Adrenal gland (tissue), 12 donors: ENCODE data around the gene ATP5PB. TPM values are rescaled to one million over a fixed set of nuclear protein-coding genes. Genes with fewer than 3 reads are reported as not detected.
A peak's percentile ranks its signal among the peaks of the same experiment; 100 is the strongest.

ENCODE experiments used
- DNase-seq, 7 donors: peaks; one replicate each; pipeline ENCODE4 v3.0.0-alpha.2; 2019 to 2020
- H3K27ac ChIP-seq, 5 donors: fragments of 200-600 bp; sonication (generic) in 4 of 5; 1 replicate in 3 of 5; 2 replicates in 2 of 5; pipeline versions ENCODE4 v1.5.1 to v1.8.0; 2016 to 2020; ENCODE audit warnings: mild to moderate bottlenecking in 1 of 5
- H3K27me3 ChIP-seq: fragments of 200-600 bp; 2 replicates; pipeline ENCODE4 v1.8.0; 2021
- H3K36me3 ChIP-seq, 2 donors: fragments of 200-600 bp; replicated peaks in 1 of 2; 1 replicate in 1 of 2; 2 replicates in 1 of 2; pipeline versions ENCODE4 v1.5.1 to v1.8.0; 2018 to 2022
- H3K4me1 ChIP-seq, 2 donors: fragments of 200-600 bp; replicated peaks in 1 of 2; 1 replicate in 1 of 2; 2 replicates in 1 of 2; pipeline versions ENCODE4 v1.5.1 to v1.8.0; 2018 to 2021
- H3K4me3 ChIP-seq, 4 donors: fragments of 200-600 bp; sonication (generic) in 3 of 4; one replicate each; pipeline ENCODE4 v1.5.1; 2016 to 2018
- H3K9me3 ChIP-seq, 3 donors: fragments of 200-600 bp; sonication (generic) in 1 of 3; replicated peaks in 1 of 3; 1 replicate in 2 of 3; 2 replicates in 1 of 3; pipeline versions ENCODE4 v1.5.1 to v1.8.0; 2016 to 2021
- POLR2A ChIP-seq, 2 donors: fragments of 450-650 bp; IDR thresholded peaks; one replicate each; pipeline ENCODE4 v1.6.1; 2017; ENCODE audit warnings: antibody characterized with exemption in 2 of 2, mild to moderate bottlenecking in 2 of 2, moderate library complexity in 1 of 2
- WGBS, 4 donors: extraction: QIAGEN DNeasy Blood & Tissue Kit in 2 of 4; methylation state at CpG; one replicate each; pipeline versions ENCODE4 v1.1.5 to v1.1.7; 2013 to 2017; 5-methylcytosine and 5-hydroxymethylcytosine counted together
- intact Hi-C, 2 donors: fragments of 100-400 bp; cut with DNase I; formaldehyde crosslinking; loops; one replicate each; pipeline versions ENCODE4 v1.14.1 to v1.15.0; 2022 to 2023
- polyA plus RNA-seq, 3 donors: library from polyadenylated mRNA; stranded (reverse); fragments of 200-250 nt in 2 of 3; fragments of 350-450 nt in 1 of 3; fragmentation: Illumina TruSeq in 1 of 3; extraction: RNeasy Lipid Tissue Mini Kit (QIAGEN cat#74804) in 1 of 3; gene quantifications; one replicate each; pipeline ENCODE4 v1.2.3, GENCODE V29; 2013 to 2014
- total RNA-seq, 9 donors: library from RNA; depleted of rRNA in 4 of 9; stranded (reverse); fragments of >200 nt in 4 of 9; fragments of 120-200 nt in 1 of 9; fragmentation: NEBNext Ultra II Directional in 1 of 9; extraction: Animal tissue kit (Norgen Biotek cat#: 25700) in 1 of 9; gene quantifications; one replicate each; pipeline versions ENCODE4 v1.1.0 to v1.2.4, GENCODE V29; 2013 to 2023
- TF ChIP-seq, protein P1 (sequence below), 6 experiments: fragments of 450-650 bp in 4 of 6; fragments of 200-600 bp in 2 of 6; sonication (generic) in 1 of 6; IDR thresholded peaks; 1 replicate in 5 of 6; 2 replicates in 1 of 6; pipeline versions ENCODE4 v1.5.1 to v1.8.0; 2016 to 2021; ENCODE audit warnings: antibody characterized with exemption in 6 of 6, mild to moderate bottlenecking in 2 of 6, moderate library complexity in 1 of 6
- donor health status: healthy with polysubstance abuse.
- donor health status: Bipolar disorder and iron deficiency.
- donor health status: DM: yes; HTN: yes; CAD: no.
- donor health status: DM: no; HTN: no; CAD: no.
- donor health status: DM: no; HTN: no; CAD: no.
- donor health status: DM: yes; HTN: yes; CAD: no.

ATP5PB gene
- total and polyA plus RNA-seq, 12 donors: 103 to 834 (median 245) TPM

DNA sequence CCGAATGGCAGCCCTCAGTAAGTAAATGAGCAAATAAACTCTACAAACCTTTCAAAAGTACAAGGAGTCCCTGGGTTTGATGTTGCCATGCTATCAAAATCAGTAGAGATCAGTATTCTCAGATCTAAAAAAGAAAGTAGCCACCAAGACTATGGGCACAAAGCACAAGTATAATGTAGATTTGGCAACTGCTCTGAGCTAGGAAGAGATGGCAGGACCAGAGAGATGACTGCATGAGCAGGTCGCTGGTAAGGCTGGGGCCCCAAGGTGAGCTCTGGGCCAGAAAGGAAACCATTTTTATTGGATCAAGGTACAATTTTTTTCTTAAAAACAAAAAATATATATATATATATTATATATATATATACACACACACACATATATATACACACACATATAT, 57.3 kb downstream of the ATP5PB start:
- WGBS, 4 donors: 41 to 45% (median 42%) methylated on average over 2 of the region's 2 CpGs
- no peaks in the 10 kb centered on the region for H3K36me3 ChIP-seq

DNA sequence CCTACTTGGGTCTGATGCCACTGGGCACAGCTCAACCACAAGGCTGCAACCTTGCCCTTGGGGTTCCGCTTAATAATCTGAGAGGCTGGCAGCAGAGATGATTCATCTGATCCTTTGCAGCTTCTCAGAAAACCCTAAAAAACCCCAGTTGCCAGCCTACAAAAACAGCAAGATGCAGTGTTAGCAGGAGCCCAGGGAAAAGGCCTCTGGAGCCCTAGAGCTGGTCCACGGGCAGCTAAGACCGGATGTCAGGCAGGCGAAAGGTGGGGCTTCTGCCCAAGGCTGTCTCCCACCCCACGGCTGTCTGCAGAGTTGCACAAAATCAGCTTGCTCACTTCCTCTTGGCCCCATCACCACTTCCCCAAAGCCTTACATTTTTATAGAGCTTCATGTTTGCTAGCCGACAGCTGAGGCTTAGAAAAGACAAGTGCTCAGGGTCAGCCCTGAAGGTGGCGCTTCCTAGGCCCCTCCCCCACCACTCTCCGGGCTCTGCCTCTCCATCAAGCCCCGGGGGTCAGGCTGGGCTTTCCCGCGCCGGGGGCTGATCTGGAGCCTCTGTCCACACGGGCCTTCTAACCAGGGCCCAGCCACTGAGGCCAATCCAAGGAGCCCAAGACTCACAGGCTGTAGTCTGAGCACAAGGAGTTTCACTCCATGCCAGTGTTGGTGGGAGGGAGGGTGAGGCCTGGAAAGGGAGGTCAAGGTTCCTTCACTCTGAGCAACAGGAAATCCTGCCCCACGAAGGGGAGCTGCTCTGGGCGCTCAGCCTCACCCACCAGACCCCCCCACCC, 58.3 kb downstream of the ATP5PB start:
- H3K27ac ChIP-seq: peak overlapping the region; percentile 71 to 99 (median 96)
- intact Hi-C loops: loop anchor here (5.0 to 10.0 kb wide), 2 partner anchors 150 to 247 kb away; partner anchors contain the start of gene DDX20 (in 1 of the 2)
- H3K27me3 ChIP-seq: no peaks in the 10 kb centered on the region
- TF ChIP-seq POLR2A (IDR thresholded peaks at IDR 0.05): peak in 1 of 2 donors; percentile 18
- TF ChIP-seq, protein P1, sequence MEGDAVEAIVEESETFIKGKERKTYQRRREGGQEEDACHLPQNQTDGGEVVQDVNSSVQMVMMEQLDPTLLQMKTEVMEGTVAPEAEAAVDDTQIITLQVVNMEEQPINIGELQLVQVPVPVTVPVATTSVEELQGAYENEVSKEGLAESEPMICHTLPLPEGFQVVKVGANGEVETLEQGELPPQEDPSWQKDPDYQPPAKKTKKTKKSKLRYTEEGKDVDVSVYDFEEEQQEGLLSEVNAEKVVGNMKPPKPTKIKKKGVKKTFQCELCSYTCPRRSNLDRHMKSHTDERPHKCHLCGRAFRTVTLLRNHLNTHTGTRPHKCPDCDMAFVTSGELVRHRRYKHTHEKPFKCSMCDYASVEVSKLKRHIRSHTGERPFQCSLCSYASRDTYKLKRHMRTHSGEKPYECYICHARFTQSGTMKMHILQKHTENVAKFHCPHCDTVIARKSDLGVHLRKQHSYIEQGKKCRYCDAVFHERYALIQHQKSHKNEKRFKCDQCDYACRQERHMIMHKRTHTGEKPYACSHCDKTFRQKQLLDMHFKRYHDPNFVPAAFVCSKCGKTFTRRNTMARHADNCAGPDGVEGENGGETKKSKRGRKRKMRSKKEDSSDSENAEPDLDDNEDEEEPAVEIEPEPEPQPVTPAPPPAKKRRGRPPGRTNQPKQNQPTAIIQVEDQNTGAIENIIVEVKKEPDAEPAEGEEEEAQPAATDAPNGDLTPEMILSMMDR (IDR thresholded peaks at IDR 0.05): no peak
- WGBS, 4 donors: 0 to 4% (median 3%) methylated on average over 9 to 15 of the region's 15 CpGs
- DNase-seq: peak; percentile 74 to 87 (median 82)
- H3K4me3 ChIP-seq: peak overlapping the region in 1 of 4 donors; percentile 42
- no peaks in the 10 kb centered on the region for H3K36me3 ChIP-seq
- H3K9me3 ChIP-seq: no peaks in the 10 kb centered on the region
- H3K4me1 ChIP-seq: peaks cover 29 to 42% of the 10 kb centered on the region in 2 donors

More for the DNA sequence above, 57.3 kb downstream of the ATP5PB start:
- intact Hi-C loops: loop anchor here (5.0 to 10.0 kb wide), 2 partner anchors 151 to 248 kb away; partner anchors contain the start of gene DDX20 (in 1 of the 2)
- Histone ChIP-seq H3K27ac (peak overlapping the region in 4 of 5 donors; percentile 6 to 82 (median 41)), H3K4me3 (no peak overlapping the region), H3K9me3 (no peaks in the 10 kb centered on the region), H3K4me1 (peaks cover 29 to 42% of the 10 kb centered on the region in 2 donors), H3K27me3 (no peaks in the 10 kb centered on the region)
- DNase-seq: no peak
- no peak for TF ChIP-seq POLR2A (IDR thresholded peaks at IDR 0.05)
- TF ChIP-seq, protein P1 (IDR thresholded peaks at IDR 0.05): no peak

DNA sequence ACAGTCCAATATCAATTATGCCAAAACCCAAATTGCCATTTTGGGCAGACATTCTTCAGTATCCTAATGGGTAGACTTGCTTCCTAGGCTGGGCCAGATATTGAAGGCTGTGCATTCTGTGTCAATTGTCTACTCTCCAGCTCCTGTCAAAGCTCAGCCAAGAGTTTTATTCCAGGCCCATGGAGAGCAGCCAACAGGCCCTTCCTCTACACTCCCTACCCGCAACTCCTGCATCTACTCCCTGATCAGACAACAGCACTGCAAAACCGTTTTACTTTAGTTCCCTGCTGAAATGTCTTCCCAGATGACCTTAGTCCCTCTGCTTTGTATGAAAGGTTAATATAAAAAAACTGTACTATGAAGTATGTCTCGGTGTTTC, 60.7 kb downstream of the ATP5PB start:
- H3K27ac ChIP-seq: peak overlapping the region in 3 of 5 donors; percentile 42 to 97 (median 93)
- DNase-seq: peak in 2 of 7 donors; percentile 47 to 49
- peaks cover 36 to 53% of the 10 kb centered on the region in 2 donors for H3K4me1 ChIP-seq
- WGBS, 4 donors: 33 to 57% (median 47%) methylated on average over 3 of the region's 3 CpGs
- intact Hi-C loops: loop anchor here (5.0 to 10.0 kb wide), 3 partner anchors 145 to 245 kb away; partner anchors contain the start of gene DDX20 (in 1 of the 2)
- no peaks in the 10 kb centered on the region for H3K36me3 ChIP-seq
- no peak overlapping the region for H3K4me3 ChIP-seq
- H3K27me3 ChIP-seq: no peaks in the 10 kb centered on the region
- TF ChIP-seq POLR2A (IDR thresholded peaks at IDR 0.05): no peak
- TF ChIP-seq, protein P1 (IDR thresholded peaks at IDR 0.05): no peak
- H3K9me3 ChIP-seq: no peaks in the 10 kb centered on the region

DNA sequence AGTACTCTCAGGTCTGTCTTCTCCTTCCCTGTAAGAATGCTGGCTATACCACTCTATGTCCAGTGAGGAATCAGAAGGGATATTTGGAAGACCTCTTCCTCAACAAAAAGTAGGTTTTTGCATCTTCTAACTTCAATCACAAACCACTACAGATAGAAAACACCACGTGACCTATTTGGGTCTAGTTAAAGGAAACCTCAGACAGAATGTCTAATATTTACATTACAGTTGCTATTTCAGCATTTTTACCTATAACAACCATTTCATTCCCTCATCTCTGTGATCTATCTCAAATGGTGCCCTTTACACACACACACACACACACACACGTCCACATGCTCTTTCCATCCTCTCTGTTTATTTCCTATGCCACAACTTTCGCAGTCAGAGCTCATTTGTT, 62.1 kb downstream of the ATP5PB start:
- intact Hi-C loops: loop anchor here in 1 of 2 donors (10.0 kb wide), 1 partner anchor 143 kb away; no protein-coding TSS in a partner anchor
- H3K27ac ChIP-seq: no peak overlapping the region
- no peaks in the 10 kb centered on the region for H3K9me3 ChIP-seq
- H3K27me3 ChIP-seq: no peaks in the 10 kb centered on the region
- TF ChIP-seq POLR2A (IDR thresholded peaks at IDR 0.05): no peak
- TF ChIP-seq, protein P1 (IDR thresholded peaks at IDR 0.05): no peak
- WGBS, 4 donors: 83 to 92% (median 85%) methylated on average over 3 of the region's 3 CpGs
- DNase-seq: no peak
- no peak overlapping the region for H3K4me3 ChIP-seq
- no peaks in the 10 kb centered on the region for H3K36me3 ChIP-seq
- peaks cover 36 to 56% of the 10 kb centered on the region in 2 donors for H3K4me1 ChIP-seq
